Body of pancreas (tissue), 4 donors: ENCODE results near the gene SART1.

Source experiments
- POLR2A ChIP-seq, 3 donors: fragments of 450-650 bp; IDR thresholded peaks; one replicate each; pipeline ENCODE4 v1.6.1; 2016; ENCODE audit warnings: antibody characterized with exemption in 3 of 3, mild to moderate bottlenecking in 2 of 3
- TF ChIP-seq, protein P1 (sequence below), 7 experiments: fragments of 450-650 bp in 4 of 7; fragments of 200-600 bp in 3 of 7; sonication (generic) in 3 of 7; IDR thresholded peaks; one replicate each; pipeline ENCODE4 v1.5.1; 2016 to 2019; ENCODE audit warnings: antibody characterized with exemption in 7 of 7

DNA sequence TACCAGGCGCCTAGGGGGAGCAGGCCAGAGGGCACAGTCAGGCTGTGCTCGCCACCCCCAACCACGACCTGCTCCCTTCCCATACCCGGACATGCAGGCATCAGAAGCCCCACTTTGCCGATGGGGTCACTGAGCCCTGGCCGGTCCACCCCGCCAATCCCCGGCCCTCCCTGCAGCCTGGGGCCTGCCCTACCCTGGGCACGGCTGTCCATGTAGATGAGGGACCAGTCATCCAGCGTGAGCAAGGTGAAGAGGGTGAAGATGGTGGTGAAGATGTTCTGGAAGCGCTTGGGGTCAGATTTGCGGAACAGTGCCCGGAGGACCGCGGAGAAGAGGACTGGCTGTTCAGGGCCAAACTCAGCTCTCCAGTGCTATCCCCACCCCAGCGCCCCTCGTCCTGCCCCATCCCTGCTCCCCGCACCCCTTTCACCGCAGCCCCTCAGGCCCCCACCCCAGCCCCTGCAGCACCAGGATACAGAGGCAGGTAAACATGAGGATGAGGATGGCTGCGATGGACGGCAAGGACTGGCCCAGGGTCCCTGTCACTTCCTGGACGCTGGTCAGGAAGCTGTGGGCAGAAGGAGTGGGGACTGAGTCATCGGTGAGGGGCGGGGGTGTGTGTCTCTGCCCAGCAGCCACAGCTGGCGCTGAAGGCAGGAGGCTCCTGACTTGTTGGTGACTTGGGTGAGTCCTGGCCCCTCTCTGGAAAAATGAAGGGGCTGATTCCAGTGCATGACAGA lies 59.3 kb downstream of the SART1 start:
- TF ChIP-seq, protein P1, sequence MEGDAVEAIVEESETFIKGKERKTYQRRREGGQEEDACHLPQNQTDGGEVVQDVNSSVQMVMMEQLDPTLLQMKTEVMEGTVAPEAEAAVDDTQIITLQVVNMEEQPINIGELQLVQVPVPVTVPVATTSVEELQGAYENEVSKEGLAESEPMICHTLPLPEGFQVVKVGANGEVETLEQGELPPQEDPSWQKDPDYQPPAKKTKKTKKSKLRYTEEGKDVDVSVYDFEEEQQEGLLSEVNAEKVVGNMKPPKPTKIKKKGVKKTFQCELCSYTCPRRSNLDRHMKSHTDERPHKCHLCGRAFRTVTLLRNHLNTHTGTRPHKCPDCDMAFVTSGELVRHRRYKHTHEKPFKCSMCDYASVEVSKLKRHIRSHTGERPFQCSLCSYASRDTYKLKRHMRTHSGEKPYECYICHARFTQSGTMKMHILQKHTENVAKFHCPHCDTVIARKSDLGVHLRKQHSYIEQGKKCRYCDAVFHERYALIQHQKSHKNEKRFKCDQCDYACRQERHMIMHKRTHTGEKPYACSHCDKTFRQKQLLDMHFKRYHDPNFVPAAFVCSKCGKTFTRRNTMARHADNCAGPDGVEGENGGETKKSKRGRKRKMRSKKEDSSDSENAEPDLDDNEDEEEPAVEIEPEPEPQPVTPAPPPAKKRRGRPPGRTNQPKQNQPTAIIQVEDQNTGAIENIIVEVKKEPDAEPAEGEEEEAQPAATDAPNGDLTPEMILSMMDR (IDR thresholded peaks at IDR 0.05), result no peak
- TF ChIP-seq POLR2A (IDR thresholded peaks at IDR 0.05), result no peak
